ENCODE results near the gene ERFL. TPM values are rescaled to one million over a fixed set of nuclear protein-coding genes. Genes with fewer than 3 reads are reported as not detected.
A peak's percentile ranks its signal among the peaks of the same experiment; 100 is the strongest.

Gene ERFL
- total and polyA plus RNA-seq, 2 donors (not counting 1 experiment from before 2014, with no cell fraction given) = 2.3 to 5.5 TPM

- no peak overlapping the region for H3K27ac ChIP-seq (ENCODE audit: low read length in 2 of 2)
- Mint-ChIP-seq H3K4me3 (no peak overlapping the region), H3K27me3 (peaks cover 18% of the 10 kb centered on the region), H3K9me3 (ENCODE audit: insufficient read depth) (no peaks in the 10 kb centered on the region), H3K4me1 (peaks cover 30% of the 10 kb centered on the region), H3K27ac (no peak overlapping the region)
- no peak overlapping the region for H3K4me3 ChIP-seq (ENCODE audit: control extremely low read depth in 1 of 5, extremely low read depth in 1 of 5, insufficient read depth in 1 of 5, low read depth in 2 of 5, low read length in 4 of 5)
- peaks cover 26% of the 10 kb centered on the region for H4K20me1 ChIP-seq (ENCODE audit: control insufficient read depth, insufficient read depth, low read length, poor library complexity, severe bottlenecking)
- no peaks in the 10 kb centered on the region for H3K79me2 ChIP-seq (ENCODE audit: control insufficient read depth, insufficient read depth, low read length)
- ChIA-PET POLR2A (interaction anchor here (0.8 kb wide), 1 partner anchor 16 kb away, joined by 7 read pairs; no protein-coding TSS in a partner anchor), CTCF (no interaction called here)
- ATAC-seq (ENCODE audit: low read depth) (no peak), DNase-seq (no peak)
- TF ChIP-seq EZH2 (IDR thresholded peaks at IDR 0.05; ENCODE audit: borderline replicate concordance, insufficient read depth, low read depth, low read length, poor library complexity, severe bottlenecking) = no peak
- no peak for TF ChIP-seq CTCF (IDR thresholded peaks at IDR 0.05)
- H3K36me3 ChIP-seq (replicated peaks in 1 of 2; ENCODE audit: control extremely low read depth in 1 of 2, control insufficient read depth in 1 of 2, extremely low read depth in 1 of 2, insufficient read depth in 2 of 2, low read length in 1 of 2) = no peaks in the 10 kb centered on the region
- no peak overlapping the region for H2AFZ ChIP-seq (ENCODE audit: insufficient read depth, low read depth, low read length, poor library complexity, severe bottlenecking)
- H3K9me3 ChIP-seq (ENCODE audit: control extremely low read depth in 1 of 3, control insufficient read depth in 2 of 3, insufficient read depth in 1 of 3, low read length in 2 of 3) = peaks cover 0 to 29% (median 0%) of the 10 kb centered on the region in 3 donors
- H3K9ac ChIP-seq (ENCODE audit: low read length) = no peak overlapping the region
- 73% methylated on average over 9 of the region's 12 CpGs for WGBS (ENCODE audit: insufficient coverage)
- peaks cover 52 to 55% of the 10 kb centered on the region in 2 donors for H3K4me1 ChIP-seq (ENCODE audit: control insufficient read depth in 2 of 2, insufficient read depth in 2 of 2, low read length in 2 of 2)
- intact Hi-C loops (cut with micrococcal nuclease) = no loop called here
- no peak overlapping the region for H3K4me2 ChIP-seq (replicated peaks; ENCODE audit: low read depth, low read length, poor library complexity, severe bottlenecking)
- peaks cover 0 to 71% (median 45%) of the 10 kb centered on the region in 4 experiments for H3K27me3 ChIP-seq (replicated peaks in 1 of 4; ENCODE audit: control extremely low read depth in 1 of 4, control insufficient read depth in 3 of 4, insufficient read depth in 4 of 4, low read length in 3 of 4)
Measured at GRCh38 chr19:41917676-41918075, 10.6 kb downstream of the ERFL start.

GRCh38 chr19:41915776-41916414 is 12.4 kb downstream of the ERFL start:
- Histone ChIP-seq H3K36me3 (replicated peaks in 1 of 2; ENCODE audit: control extremely low read depth in 1 of 2, control insufficient read depth in 1 of 2, extremely low read depth in 1 of 2, insufficient read depth in 2 of 2, low read length in 1 of 2) (no peaks in the 10 kb centered on the region), H3K27ac (ENCODE audit: low read length in 2 of 2) (no peak overlapping the region), H4K20me1 (ENCODE audit: control insufficient read depth, insufficient read depth, low read length, poor library complexity, severe bottlenecking) (peaks cover 42% of the 10 kb centered on the region), H3K4me1 (ENCODE audit: control insufficient read depth in 2 of 2, insufficient read depth in 2 of 2, low read length in 2 of 2) (peaks cover 46 to 50% of the 10 kb centered on the region in 2 donors), H3K4me2 (replicated peaks; ENCODE audit: low read depth, low read length, poor library complexity, severe bottlenecking) (peak overlapping the region; percentile 83), H2AFZ (ENCODE audit: insufficient read depth, low read depth, low read length, poor library complexity, severe bottlenecking) (no peak overlapping the region), H3K9me3 (ENCODE audit: control extremely low read depth in 1 of 3, control insufficient read depth in 2 of 3, insufficient read depth in 1 of 3, low read length in 2 of 3) (peaks cover 0 to 26% (median 0%) of the 10 kb centered on the region in 3 donors), H3K9ac (ENCODE audit: low read length) (peak overlapping the region; percentile 57), H3K27me3 (replicated peaks in 1 of 4; ENCODE audit: control extremely low read depth in 1 of 4, control insufficient read depth in 3 of 4, insufficient read depth in 4 of 4, low read length in 3 of 4) (peaks cover 0 to 65% (median 42%) of the 10 kb centered on the region in 4 experiments), H3K4me3 (ENCODE audit: control extremely low read depth in 1 of 5, extremely low read depth in 1 of 5, insufficient read depth in 1 of 5, low read depth in 2 of 5, low read length in 4 of 5) (no peak overlapping the region), H3K79me2 (ENCODE audit: control insufficient read depth, insufficient read depth, low read length) (no peaks in the 10 kb centered on the region)
- H3K4me3 Mint-ChIP-seq = no peak overlapping the region
- ChIA-PET POLR2A (no interaction called here), CTCF (no interaction called here)
- intact Hi-C loops (cut with micrococcal nuclease) = loop anchor here (2.0 kb wide), 1 partner anchor 13 kb away; the partner anchor contains the start of gene ERFL
- TF ChIP-seq CTCF (IDR thresholded peaks at IDR 0.05) (no peak), EZH2 (IDR thresholded peaks at IDR 0.05; ENCODE audit: borderline replicate concordance, insufficient read depth, low read depth, low read length, poor library complexity, severe bottlenecking) (no peak)
- H3K27ac Mint-ChIP-seq = no peak overlapping the region
- DNase-seq (peak; percentile 21), ATAC-seq (ENCODE audit: low read depth) (no peak)
- H3K9me3 Mint-ChIP-seq (ENCODE audit: insufficient read depth) = no peaks in the 10 kb centered on the region
- H3K27me3 Mint-ChIP-seq = peaks cover 18% of the 10 kb centered on the region
- 44% methylated on average over 22 of the region's 27 CpGs for WGBS (ENCODE audit: insufficient coverage)
- H3K4me1 Mint-ChIP-seq = peaks cover 32% of the 10 kb centered on the region
